ENCODE data around the gene SERINC4.

The SERINC4 gene

DNA sequence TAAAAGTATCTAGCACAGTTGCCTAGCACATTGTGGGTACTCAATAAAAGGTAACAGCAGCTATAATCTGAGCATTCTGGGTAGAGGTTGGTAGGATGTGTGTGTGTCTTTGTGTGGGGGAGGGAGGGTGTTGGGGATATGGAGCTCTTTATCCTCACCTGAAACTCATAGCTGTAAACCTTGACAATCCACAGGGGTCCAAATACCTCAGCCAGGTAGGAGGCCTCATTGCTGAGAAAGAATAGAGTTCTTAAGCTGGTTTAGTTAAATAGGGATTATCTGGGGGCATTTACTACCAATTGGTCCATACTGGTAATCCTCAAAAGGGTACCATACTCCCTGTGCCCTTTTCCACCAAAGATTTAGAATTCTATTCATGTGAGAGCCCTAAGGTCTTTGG, 4.0 kb downstream of the SERINC4 start:
- no peak for DNase-seq

DNA sequence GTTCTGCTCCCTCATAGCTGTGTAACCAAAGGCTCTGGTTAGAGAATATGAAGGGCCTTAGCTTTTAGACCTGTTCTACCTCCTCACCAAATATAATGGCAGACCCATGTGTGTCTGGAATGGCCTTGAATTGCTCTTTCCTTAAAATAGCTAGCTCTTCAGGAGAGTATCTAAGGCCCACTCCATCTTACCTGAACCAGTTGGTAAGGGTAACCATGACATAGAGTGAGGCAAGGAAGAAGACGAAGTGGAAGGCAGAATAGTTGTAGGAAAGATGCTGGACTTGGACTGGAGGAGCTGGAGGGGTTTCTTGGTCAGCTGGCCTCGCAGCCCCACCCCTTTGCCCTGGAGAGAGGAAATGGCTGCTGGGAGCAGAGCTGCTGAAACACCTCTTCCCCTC, 4.8 kb downstream of the SERINC4 start:
- no peak for DNase-seq

DNA sequence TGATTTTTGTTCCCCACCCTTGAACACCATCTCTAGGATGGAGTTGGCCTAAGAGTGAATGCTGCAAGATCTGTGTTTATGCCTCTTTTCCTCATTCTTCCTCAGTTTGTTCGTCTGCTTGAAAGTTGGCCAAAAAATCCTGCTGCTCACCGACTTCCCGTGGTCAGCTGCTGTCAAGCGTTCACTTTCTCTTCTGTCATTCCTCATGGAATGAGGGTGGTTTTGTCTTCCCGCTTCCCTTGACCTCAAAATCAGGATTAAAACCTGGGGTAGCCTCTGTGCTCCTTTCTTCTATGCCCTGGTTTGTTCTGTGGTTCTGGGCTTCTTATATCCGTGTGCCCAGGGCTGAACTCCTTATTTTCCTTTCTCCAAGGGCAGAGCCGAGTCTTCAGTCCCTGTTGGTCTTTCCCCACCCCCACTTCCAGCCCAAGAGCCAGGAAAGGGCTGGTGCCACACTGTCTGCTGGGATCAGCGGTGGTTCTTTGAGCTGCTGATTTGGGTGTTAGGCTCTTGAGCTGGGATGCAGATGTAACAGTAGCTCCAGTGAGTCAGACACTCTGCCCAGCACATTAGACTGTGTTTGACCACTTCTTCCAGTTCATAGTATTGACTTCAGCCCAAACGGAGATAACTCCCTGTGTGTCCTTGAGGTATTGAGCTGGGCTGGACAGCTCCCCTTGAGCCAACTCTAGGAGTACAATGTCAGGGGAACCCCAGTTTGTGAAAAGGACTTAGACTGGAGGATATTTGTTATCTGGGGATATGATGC, 5.6 kb downstream of the SERINC4 start:
- no peak for DNase-seq

DNA sequence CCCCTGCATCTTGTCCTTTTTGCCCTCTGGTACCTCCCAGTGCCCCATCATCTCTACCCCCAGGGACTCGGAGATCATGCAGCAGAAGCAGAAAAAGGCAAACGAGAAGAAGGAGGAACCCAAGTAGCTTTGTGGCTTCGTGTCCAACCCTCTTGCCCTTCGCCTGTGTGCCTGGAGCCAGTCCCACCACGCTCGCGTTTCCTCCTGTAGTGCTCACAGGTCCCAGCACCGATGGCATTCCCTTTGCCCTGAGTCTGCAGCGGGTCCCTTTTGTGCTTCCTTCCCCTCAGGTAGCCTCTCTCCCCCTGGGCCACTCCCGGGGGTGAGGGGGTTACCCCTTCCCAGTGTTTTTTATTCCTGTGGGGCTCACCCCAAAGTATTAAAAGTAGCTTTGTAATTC, 6.4 kb downstream of the SERINC4 start:
- no peak for DNase-seq

DNA sequence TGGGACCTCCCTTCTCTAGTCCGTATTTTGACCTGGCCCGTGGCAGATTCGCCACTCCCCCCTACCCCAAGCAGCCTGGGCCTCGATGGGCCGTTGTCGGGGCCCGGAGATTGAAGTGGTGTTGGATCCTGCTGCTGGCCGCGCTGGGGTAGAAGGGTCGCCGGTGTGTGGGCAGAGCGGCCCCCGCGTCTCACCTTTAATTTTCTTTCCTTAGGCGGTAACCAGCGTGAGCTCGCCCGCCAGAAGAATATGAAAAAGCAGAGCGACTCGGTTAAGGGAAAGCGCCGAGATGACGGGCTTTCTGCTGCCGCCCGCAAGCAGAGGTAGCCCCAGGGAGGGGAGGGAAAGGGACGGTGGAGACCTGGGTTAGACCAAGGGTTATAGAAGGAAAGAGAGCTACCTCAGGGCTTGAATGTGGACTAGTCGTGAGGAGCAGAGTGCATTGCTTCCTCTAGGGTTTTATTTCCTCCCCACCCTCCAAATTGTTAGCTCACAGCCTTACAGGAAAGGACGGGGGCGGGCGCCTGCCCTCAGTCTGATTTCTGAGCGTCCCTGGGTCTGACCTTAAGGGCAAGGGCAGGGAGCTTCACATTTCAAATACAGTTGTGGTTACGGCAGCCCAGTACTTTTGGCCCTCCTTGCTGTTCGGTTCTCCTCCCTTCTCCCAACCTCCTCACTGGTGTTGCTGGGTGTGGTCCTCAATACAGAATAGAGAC, 7.1 kb downstream of the SERINC4 start:
- DNase-seq = no peak

DNA sequence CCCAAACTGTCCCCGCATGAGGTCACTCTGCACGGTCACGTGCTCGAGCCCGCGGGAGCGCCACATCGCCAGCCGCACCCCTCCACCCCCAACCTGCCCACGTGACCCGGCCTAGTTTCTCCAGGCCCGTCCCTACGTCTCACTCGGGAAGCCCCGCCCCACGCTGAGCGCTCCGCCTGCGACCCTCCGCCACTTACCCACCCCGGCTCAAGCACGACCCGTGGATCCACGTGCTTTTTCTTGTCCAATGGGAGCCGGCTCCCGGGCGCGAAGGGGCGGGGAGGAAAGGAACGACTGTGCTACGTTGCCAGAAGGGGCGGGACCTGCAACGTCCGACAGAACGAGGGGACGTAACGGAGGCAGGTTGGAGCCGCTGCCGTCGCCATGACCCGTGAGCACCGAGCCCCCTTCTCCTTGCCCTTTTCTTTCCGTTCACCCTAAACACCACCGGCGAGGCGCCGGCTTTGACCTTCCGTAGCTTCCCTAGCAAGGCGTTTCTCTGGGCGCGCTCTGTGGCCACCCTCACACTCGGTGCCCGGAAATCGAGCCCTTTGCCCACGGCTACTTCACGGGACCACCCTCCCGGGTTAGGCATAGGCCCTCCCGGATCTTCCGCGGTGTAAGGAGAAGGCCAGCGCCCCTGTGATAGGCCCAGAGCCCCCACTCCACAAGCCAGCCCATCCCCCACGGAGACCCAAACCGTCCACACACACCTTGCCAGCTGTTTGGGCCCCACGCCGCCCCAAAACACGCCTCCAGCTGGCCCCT, 7.8 kb downstream of the SERINC4 start, which contains the start of gene SERF2:
SERF2 (plus strand) TSS at position 328 of the 768 bp plus-strand sequence; CDS start at position 385, 57 bp downstream.
- DNase-seq = peak; percentile 99

DNA sequence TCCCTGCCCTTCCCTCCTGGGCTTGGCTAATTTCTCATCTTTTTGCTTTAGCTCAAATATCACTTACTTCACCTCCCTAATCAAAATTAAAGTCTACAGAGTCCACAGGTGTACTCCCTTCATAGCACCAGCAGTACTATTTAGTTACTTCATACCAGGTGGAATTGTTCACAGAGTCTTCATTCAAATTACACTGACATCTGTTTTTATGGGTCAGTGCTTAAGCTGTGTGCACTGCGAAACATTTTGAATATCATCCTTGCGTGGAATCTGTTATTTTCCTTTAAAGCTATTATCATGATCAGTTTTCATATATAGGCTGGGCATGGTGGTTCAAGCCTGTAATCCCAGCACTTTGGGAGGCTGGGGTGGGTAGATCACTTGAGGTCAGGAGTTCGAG, 10.6 kb downstream of the SERINC4 start:
- DNase-seq = no peak

DNA sequence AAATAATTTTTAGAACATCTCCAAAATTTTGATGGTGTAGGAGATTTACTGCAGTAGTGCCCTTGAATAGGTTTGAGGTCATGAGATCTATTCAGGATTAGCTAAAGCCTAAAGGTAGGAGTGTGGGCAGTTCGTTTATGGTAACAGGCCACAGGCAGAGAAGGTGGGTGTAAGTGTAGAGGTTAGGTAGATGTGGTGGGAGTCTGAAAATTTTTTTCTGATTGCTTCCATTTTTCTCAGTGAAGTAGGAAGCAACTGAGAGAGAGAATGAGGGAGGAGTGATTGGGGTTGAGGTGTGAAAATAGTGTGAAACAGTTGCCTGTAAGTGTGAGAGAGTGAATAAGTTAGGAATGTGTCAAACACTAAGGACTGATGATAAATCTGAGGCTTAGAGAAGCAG, 21.0 kb downstream of the SERINC4 start:
- DNase-seq = no peak

DNA sequence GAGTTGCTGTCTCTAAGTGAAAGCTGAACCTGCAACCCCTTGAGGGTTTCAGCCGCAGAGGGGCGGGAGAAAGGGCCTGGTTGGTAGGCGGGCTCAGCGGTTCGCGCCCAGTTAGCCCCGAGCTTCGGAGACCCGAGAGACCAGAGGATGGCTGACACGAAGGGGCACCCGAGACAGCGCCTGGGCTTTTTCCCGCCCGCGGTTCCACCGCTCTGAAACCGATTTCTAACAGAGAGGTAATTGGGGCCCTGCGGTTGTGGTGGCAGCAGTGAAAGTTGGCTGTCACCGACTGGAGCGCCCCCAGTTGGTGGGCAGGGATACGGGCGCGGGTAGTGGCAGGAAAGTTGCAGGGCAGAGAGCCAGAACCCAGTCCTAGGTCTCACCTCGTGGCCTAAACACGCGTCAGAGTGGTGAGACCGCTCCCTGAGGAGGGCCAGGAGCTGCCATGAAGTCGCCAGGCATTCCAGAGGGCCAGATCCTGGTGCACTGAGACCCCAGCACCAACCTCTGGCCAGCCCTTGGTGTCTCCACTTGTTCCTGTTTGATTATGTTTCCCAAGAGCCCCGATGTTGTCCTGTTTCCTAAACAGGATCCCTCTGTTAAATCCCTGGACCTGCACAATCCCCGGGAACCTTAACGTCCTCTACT, 22.6 kb downstream of the SERINC4 start:
- peak; percentile 83 for DNase-seq

DNA sequence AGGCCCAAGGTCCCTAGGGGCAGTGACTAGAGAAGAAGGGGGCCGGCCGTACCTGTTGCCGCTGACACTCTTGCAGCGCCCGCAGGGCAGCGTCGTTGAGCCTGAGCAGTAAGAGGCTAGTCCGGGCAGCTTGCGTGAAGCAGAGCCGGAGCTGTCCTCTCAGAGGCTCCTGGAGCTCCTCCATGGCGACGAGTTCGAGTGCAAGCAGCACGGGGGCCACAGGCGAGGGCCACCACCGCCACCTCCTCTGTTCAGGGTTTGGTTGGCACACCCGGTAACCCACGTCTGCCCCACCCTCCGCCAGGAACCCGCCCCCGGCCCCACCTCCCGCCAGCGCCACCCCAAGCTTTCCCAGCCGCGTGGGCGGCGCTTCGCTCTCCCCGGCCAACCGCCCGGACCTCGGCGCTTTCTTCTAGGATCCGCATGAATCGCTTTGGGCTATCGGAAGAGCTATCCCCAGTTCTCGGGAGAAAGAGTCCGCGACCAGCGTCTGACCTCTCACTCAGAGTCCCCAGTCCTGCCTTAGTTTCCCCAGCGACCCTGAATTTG, 23.2 kb downstream of the SERINC4 start, which contains the start of gene ELL3:
ELL3 (minus strand) TSS at position 249 of the 549 bp plus-strand sequence; CDS start at position 184, 65 bp downstream.
- peak; percentile 83 for DNase-seq

DNA sequence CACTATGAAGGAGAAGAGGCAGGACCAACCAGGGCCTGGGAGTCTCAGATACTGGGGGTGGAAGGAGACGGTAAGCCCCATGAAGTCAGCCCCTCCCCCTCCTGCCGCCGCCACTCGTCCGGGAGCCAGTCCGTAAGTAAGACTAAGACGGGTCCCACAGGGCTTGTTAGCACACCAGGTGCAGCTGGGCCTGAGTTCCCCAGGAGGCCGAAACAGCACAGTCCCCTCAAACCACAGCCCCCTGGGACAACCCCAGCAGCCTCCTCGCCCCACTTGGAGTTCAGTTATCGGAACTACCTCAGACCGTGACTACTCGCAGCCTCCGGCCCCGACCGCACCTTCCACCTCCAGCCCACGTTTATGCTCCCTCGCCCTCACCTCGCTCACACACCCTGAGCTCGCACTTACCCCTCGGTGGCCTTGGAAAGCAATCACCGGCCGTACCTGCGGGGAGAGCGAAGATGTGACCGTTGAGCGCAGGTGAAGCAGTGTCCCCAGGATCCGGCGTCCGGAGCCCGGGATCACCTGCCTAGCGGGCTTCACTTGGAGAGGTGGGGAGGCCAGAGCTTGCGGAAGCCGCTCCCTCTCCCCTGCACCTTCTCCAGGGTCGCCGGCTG, 23.8 kb downstream of the SERINC4 start:
- DNase-seq = no peak

DNA sequence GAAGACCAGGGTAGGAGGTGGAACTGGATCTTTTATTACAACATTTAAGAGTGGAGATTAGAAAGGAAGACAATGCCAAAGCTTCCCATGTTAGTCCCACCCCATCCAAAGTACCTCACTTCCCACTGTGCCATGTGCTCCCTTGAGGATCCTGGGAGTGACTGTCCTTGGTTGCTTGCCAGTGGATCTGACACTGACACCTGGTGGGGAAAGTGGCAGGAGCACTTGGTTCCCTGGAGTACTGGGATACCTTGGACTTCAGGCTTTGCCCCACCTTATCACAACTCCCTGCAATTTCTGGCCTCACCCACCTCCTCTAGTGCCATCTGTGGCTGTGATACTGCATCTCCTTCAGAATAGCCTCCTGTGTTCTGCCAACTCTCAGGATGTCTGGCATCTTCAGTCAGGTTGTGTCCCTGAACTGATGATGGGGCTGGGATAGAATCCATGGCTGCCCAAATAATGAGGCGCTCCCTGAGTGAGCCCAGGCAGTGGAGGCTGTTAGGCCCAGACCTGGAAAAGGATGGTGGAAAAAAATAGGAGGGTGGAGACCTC, 24.5 kb downstream of the SERINC4 start:
- no peak for DNase-seq

DNA sequence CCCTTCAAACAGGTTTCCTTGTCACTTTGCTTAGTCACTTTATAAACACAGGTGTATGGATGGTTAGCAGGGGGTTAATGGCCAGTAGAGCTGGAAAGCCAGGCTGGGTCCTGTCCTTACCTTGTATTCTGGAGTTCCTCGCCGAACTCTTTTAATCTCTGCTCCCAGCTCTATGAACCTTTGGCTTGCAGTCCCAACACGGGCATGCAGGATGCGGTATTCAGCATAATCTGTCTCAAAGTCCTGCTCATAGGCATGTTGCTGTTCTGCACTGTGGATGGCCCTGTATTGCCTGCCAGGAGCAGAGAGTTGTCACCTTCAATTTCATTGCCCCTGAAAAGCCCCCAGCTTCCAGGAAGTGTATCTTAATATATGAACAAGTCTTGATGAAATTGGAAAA, 26.0 kb downstream of the SERINC4 start:
- no peak for DNase-seq

DNA sequence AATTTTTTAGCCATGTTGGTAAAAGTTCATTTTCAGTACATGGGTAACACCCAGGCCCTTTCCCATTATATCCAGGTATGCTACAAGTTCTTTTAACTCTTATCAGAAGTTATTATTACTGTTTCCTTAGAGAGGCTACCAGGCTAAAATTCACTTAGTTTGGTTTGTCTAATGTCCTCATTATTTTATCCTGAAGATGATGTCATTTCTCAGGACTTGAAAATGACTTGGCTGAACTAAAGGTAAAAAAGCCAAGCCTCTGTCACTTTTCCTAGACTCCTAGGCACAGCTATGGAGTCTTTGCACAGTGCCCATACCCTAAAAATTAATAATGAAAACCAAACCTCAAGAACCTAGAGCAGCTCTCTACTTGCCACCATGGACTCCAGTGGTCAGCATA, 27.4 kb downstream of the SERINC4 start:
- DNase-seq = no peak

DNA sequence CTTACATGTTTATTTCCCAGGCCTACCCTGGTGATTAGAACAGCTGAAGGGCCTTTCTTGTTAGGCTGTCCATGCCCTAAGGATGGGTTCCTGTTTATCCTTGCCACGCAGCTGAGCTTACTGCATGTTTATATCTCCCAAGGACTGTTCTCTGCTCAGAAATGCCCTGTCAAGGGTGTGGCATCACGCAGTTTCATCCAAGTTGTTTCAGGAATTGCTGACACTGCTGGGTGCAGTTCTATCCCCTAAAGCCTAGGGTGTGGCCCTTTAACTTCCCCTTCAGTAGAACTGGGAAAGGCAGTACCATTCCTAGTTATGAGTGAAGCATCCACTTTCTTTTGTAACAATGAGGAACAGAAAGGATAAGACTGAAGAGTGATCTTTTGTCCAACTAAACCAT, 28.2 kb downstream of the SERINC4 start:
- DNase-seq = no peak

DNA sequence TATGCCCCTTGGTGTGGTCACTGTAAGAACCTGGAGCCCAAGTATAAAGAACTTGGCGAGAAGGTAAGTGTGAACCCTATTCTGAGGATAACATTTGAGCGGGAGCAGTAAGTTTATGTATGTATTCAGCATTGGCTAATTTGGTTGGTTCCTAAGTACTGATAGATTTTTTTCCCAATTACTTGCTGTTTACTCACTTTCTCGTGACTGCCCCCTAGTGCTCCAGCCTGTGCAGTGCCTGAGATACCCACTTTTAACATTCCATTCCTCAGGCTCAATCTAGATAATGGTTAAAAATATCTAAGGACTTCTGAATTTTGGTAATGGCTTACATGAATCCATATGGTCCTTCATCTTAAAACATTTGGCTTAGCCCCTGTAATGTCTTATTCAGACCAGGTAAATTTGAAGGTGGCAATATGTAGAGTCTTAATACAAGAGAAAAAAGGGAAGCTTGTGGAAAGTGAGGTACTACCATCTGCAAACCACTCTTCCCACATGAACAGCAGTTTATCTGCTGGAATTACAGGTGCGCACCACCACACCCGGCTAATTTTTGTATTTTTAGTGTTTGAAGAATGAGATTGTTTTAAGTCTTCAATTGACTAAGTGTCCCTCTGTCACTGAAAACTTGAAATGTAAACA, 30.3 kb downstream of the SERINC4 start:
- no peak for DNase-seq

DNA sequence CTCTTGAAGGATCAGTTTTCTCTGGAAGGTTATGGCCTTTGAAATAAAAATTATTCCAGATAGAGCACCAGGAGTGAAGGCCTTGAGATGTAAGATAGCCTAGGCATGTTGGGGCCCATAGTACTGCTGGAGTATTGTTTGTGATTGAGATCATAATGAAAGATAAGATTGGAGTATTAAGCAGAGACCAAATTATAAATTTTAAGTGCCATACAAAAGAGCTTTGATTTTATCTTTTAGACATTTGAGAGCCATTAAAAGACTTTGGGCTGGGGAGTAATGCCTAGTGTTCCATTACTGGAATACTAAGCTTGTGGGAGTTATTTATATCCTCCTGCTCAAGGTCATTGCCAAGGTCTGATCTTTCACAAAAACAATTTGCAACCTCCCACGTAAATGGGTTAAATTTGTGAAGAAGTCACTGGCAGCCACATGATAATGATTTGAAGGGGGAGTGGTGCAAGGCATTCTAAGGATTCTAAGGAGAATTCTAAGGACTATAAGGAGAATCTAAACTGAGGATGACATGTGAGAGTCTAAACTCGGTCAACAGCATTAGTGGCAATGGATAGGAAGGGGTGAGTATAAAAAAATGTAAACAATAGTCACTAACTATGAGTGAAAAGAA, 36.1 kb downstream of the SERINC4 start:
- DNase-seq = no peak

DNA sequence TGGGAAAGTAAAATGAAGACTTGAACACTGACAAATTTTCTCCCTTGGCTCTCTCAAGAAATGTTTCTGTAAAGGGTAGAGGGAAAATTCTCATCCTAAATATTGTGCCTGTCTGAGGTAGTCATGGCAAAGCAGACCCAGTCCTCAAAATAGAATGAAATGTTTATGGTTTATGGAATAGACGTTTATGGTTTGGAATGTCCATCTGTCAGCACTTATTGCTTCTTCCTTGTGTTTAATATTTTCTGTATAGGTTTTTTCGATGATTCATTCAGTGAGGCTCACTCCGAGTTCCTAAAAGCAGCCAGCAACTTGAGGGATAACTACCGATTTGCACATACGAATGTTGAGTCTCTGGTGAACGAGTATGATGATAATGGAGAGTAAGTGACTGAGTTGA, 37.2 kb downstream of the SERINC4 start:
- no peak for DNase-seq

DNA sequence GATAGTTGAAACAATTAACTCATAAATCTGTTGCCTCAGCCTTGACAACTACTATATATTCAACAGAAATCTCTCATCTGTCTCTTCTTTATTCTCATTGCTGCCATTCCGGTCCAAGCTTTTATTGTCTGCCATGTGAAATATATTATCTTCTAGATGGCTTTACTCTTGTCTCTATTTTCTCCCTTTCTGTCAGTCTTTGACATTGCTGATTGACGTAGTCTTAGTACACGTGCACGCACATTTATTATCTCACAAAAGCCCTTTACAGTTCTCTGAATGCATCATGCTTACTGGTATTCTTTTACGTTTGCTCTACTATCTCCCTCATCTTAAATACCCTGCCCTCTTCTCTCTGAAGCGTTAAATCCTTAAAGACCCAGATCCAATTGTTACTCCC, 48.1 kb downstream of the SERINC4 start:
- no peak for DNase-seq

DNA sequence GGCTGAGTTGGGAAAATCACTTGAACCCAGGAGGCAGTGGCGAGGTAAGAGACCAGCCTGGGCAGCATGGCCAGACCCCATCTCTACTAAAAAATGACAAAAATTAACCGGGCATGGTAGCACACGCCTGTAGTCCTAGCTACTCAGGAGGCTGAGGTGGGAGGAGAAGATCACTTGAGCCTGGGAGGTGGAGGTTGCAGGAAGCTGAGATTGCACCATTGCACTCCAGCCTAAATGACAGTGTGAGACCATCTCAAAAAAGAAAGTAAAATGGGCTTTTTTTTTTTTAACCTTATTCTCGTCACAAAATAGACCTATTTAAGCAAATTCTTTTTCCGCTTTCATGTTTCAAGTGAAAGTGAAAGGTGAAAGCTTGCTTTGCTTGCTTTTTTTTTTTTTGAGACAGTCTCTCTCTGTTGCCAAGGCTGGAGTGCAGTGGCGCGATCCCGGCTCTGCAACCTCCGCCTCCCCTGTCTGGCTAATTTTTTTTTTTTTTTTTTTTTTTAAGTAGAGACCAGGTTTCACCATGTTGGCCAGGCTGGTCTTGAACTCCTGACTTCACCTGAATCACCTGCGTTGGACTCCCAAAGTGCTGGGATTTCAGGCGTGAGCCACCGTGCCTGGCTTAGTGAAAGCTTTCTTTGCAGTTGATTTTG, 50.2 kb downstream of the SERINC4 start:
- no peak for DNase-seq

All from amniotic stem cell (primary cell).